Fibroblast of pulmonary artery (primary cell): ENCODE results near the gene ZNF710.

ENCODE experiments used
- DNase-seq: peaks from one replicate; pipeline ENCODE4 v3.0.0-alpha.2; 2010; ENCODE audit warnings: low read depth
- H3K4me3 ChIP-seq: replicated peaks from 2 replicates; pipeline ENCODE4 v1.5.1; 2011; ENCODE audit warnings: low read depth, mild to moderate bottlenecking, control low read depth, low read length, moderate library complexity
- TF ChIP-seq, protein P1 (sequence below): IDR thresholded peaks from 2 replicates; pipeline ENCODE4 v1.5.1; 2011; ENCODE audit warnings: mild to moderate bottlenecking, control low read depth, low read length, inconsistent platforms; ENCODE audit errors: missing control alignments

ZNF710 gene

DNA sequence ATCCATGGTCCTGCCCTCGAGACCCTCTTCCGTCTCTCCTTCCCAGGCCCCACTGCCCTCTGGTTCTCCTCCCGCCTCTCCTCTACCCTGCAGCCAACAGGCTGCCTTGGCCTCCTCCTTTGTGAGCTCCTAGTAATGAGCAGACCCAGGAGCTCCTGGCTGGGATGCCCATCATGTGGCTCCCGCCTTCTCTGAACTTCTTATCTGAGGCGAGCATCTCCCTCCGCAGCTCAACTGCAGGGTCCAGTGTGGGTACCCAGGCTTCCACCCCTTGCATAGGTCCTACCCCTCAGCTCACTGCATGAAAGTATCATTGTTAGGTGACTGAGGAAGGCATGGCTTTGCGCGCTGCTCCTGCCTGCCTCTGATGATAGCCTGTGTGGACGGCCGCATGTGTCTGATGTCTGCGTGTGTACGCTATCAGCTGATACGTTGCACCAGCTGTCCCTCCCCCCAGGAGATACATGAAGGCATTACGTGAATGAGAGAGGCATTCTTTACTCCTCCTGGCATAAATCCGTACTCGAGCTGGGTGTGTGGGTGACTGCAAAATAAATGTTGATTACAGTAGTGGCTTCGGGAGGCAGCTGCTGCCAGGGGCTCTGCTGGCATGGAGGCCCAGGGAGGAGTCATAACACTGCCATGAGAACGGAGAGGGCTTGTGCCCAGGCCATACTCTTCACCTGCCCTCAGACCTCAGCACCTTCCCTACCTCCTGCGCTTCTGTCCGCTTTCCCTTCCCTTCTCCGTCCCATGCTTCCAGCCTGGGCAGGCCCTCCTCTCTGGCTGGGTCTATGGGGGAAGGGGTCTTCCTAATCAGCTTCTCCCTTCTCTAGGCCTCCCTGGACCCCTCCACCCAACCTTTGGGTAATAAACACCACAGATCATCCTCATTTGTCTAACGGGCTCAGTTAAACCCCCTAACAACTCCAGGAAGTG lies 48.8 kb downstream of the ZNF710 start:
- TF ChIP-seq, protein P1, sequence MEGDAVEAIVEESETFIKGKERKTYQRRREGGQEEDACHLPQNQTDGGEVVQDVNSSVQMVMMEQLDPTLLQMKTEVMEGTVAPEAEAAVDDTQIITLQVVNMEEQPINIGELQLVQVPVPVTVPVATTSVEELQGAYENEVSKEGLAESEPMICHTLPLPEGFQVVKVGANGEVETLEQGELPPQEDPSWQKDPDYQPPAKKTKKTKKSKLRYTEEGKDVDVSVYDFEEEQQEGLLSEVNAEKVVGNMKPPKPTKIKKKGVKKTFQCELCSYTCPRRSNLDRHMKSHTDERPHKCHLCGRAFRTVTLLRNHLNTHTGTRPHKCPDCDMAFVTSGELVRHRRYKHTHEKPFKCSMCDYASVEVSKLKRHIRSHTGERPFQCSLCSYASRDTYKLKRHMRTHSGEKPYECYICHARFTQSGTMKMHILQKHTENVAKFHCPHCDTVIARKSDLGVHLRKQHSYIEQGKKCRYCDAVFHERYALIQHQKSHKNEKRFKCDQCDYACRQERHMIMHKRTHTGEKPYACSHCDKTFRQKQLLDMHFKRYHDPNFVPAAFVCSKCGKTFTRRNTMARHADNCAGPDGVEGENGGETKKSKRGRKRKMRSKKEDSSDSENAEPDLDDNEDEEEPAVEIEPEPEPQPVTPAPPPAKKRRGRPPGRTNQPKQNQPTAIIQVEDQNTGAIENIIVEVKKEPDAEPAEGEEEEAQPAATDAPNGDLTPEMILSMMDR: no peak
- DNase-seq: no peak
- H3K4me3 ChIP-seq: no peak overlapping the region

DNA sequence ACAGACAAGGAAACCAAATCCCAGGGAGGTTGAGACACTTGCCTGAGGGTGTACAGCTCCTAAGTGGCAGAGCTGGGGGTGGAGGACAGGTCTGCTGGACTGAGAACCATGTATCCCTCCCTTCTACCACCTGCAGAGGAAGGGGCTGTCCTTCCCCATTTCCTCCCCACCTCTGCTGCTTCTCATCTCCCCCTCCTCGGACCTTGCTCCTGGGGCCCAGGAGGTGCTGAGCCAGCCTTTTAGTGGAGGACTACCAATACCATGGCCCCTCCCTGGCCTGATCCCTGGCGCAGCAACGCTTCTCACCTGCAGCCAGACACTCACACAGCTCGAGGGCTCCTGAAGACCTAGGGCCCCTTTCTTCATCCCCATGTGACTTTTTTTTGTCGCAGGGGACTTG lies 50.8 kb downstream of the ZNF710 start:
- no peak for DNase-seq
- TF ChIP-seq, protein P1: no peak
- no peak overlapping the region for H3K4me3 ChIP-seq

DNA sequence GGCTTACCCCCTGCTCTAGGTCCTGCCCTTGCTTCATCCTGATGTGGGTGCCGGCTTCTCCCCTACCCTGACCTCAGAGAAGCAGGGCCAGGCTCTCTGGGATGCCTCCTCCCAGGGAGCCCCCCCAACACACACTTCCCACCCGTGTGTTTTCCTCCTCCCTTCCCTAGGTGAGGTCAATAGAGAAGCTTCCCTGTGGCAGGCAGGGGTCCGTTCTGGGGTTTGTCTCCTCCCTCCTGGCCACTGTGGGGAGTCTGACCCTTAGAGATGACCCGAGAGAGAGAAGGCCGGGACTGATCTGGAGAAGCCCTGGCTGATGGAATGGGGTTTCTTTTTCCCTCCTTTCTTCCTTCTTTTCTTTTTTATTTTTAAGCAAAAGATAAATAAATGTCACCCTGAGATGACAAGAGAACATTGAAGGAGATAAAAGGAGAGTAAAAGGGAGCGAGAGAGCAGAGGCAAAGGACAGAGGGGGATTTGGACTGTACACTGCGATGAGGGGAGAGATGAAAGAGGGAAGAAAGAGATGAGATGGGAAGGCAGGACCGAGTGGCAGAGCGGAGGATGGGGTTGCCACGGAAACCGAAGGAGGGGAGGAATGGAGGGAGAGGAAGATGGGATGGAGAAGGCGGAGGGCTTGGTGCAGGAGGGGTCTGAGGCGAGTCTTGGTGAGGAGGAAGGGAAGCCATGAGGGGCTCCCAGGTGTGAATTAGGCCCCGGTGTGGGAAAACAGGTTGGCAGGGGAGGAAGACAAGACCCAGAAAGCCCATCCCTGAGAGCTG lies 52.8 kb downstream of the ZNF710 start:
- H3K4me3 ChIP-seq: no peak overlapping the region
- TF ChIP-seq, protein P1: no peak
- DNase-seq: no peak

DNA sequence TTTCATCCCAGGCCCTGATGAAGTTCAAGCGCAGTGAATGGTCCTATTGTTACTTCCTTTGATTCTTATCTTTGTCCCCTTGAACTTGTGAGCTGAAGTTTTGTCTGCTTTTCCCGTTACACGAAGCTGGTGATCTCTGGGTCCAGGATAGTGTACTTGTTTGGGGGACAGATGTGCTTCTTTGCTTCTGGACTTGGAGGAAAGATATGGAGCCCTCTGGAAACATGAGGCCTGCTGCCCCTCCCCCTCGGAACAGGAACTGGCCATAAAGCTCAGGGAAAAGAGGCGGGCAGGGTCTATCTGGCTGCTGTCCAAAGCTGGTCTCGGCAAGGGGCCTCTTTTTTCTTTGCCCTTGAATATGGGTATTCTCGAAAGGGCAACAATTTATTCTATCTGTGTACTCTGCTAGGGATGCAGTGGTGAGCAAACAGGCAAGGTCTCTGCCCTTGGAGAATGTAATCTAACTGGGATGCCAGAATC lies 53.5 kb downstream of the ZNF710 start:
- TF ChIP-seq, protein P1: no peak
- DNase-seq: no peak
- H3K4me3 ChIP-seq: no peak overlapping the region

DNA sequence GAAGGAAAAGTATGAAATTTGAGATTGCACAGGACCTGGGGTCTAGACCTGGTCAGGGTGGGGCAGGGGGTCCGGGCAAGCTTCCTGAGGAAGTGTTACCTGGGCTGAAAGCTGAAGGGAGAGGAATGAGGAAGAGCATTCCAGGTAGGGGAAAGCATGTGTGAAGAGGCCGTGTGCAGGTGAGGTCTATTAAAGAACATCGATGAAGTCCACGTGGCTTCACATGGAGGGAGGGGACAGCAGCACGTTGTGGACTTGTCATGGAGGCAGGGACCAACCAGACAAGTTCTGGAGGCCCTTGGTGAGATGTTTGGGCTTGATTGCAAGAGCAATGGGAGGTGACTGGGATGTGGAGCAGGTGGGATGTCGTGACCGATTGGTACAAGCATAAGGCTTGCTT lies 54.1 kb downstream of the ZNF710 start:
- TF ChIP-seq, protein P1: no peak
- DNase-seq: no peak
- no peak overlapping the region for H3K4me3 ChIP-seq

DNA sequence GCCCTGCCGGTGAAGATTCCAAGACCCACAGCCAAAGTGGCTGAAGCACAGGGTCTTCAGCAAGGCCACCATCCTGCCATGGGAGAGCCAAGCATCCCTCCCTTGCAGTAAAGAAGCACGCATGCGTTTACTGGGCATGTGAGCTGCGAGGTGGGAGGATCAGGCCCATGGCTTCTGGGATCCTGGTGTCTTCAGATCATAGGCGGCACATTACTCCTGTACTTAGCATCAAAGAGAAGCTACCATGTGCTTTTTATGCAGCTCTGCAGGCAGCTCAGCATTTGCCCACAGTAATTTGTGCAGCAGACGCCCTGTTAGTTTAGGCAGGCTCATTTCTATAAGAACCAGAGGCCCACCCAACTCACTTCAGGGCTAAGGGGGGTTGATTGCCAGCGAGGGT lies 55.4 kb downstream of the ZNF710 start:
- no peak for DNase-seq
- H3K4me3 ChIP-seq: no peak overlapping the region
- TF ChIP-seq, protein P1: no peak
